ENCODE data around the gene BMP8A.
A peak's percentile ranks its signal among the peaks of the same experiment; 100 is the strongest.

The BMP8A gene

GRCh38 chr1:39568208-39568607 is 76.8 kb downstream of the BMP8A start:
- H3K4me3 ChIP-seq (ENCODE audit: low read length) = no peak overlapping the region
- H3K36me3 ChIP-seq (ENCODE audit: insufficient read depth, low read depth, low read length) = peaks cover 99% of the 10 kb centered on the region
- no peaks in the 10 kb centered on the region for H3K4me1 ChIP-seq (ENCODE audit: insufficient read depth, low read length)
- H3K27ac ChIP-seq (ENCODE audit: low read length) = no peak overlapping the region
- no peaks in the 10 kb centered on the region for H3K9me3 ChIP-seq (ENCODE audit: insufficient read depth, low read depth, low read length)
- H3K27me3 ChIP-seq (ENCODE audit: insufficient read depth, low read length) = no peaks in the 10 kb centered on the region
- no peak overlapping the region for H3K9ac ChIP-seq (ENCODE audit: low read depth, low read length)

DNA sequence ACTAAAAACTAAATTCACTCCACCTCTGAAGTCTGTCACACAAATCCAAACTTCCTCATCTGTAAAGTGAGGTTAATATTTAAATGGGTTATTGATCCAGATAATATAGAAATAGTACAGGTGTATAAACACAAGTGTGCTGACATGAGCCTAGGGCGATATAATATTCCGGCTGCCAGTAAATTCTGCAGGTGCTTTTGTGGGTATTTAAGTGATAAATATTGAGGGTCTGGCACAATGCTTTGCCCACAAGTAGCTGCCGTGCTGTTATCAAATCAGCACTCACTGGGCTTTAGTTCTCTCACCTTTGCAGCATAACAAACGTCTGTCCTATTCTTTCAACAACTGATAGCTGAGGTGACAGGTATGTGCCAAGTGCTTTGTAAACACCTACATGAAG is 77.6 kb downstream of the BMP8A start:
- Histone ChIP-seq H3K36me3 (ENCODE audit: insufficient read depth, low read depth, low read length) (peaks cover 99% of the 10 kb centered on the region), H3K27ac (ENCODE audit: low read length) (no peak overlapping the region), H3K4me3 (ENCODE audit: low read length) (no peak overlapping the region), H3K9me3 (ENCODE audit: insufficient read depth, low read depth, low read length) (no peaks in the 10 kb centered on the region), H3K27me3 (ENCODE audit: insufficient read depth, low read length) (no peaks in the 10 kb centered on the region), H3K9ac (ENCODE audit: low read depth, low read length) (no peak overlapping the region), H3K4me1 (ENCODE audit: insufficient read depth, low read length) (no peaks in the 10 kb centered on the region; the same call in 1 of the 2 replicates)

DNA sequence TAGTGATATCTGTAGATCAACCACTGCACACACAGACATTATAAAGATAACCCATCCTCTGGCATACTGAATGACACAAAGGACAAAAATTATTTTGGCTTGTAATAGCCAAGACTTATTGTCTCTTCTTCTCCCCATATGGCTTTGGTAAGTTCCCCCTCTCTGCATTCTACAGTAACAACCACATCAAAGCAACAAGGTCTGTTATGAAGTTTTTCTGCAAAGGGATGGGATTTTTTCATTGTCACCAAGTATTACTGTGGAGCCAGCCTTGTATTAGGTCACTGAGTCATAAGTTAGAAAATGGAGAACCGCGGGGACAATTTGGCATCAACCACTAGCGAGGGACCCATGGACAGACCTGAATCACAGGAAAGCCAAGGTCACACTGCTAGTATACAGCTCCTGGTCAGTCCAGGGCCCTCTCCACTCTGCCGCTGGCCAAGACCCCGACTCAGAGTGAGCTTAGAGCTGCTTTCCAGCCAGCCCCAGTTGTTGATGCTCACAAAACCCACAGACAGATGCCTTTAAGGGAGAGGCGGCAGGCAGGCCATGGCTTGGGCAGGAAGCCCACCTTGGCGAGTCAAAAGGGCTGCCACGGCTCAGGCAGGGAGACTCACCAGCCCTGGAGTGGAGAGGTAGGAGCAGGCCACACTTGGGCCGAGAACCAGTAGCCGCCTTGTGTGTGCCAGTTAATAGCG is 79.2 kb downstream of the BMP8A start:
- Histone ChIP-seq H3K27ac (ENCODE audit: low read length) (no peak overlapping the region), H3K27me3 (ENCODE audit: insufficient read depth, low read length) (no peaks in the 10 kb centered on the region), H3K36me3 (ENCODE audit: insufficient read depth, low read depth, low read length) (peaks cover 97% of the 10 kb centered on the region), H3K4me1 (ENCODE audit: insufficient read depth, low read length) (peaks cover 3% of the 10 kb centered on the region; the same call in 1 of the 2 replicates), H3K4me3 (ENCODE audit: low read length) (no peak overlapping the region), H3K9me3 (ENCODE audit: insufficient read depth, low read depth, low read length) (no peaks in the 10 kb centered on the region), H3K9ac (ENCODE audit: low read depth, low read length) (no peak overlapping the region)

DNA sequence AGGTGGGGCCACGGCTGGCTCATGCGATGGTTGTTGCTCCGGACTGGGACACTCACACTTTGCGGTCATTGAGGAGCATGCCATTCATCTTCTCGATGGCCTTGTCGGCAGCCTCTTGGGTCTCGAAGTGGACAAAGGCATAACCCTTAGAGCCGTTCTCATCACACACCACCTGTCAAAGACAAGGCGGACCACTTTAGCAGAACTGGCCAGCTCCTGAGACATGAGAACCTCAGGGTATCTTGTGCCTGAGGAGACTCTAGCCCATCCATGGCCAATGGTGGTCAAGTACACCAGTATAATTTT is 79.7 kb downstream of the BMP8A start:
- Histone ChIP-seq H3K9me3 (ENCODE audit: insufficient read depth, low read depth, low read length) (no peaks in the 10 kb centered on the region), H3K4me3 (ENCODE audit: low read length) (no peak overlapping the region), H3K27ac (ENCODE audit: low read length) (no peak overlapping the region), H3K9ac (ENCODE audit: low read depth, low read length) (no peak overlapping the region), H3K36me3 (ENCODE audit: insufficient read depth, low read depth, low read length) (peaks cover 91% of the 10 kb centered on the region), H3K4me1 (ENCODE audit: insufficient read depth, low read length) (peaks cover 3% of the 10 kb centered on the region; the same call in 1 of the 2 replicates), H3K27me3 (ENCODE audit: insufficient read depth, low read length) (no peaks in the 10 kb centered on the region)

DNA sequence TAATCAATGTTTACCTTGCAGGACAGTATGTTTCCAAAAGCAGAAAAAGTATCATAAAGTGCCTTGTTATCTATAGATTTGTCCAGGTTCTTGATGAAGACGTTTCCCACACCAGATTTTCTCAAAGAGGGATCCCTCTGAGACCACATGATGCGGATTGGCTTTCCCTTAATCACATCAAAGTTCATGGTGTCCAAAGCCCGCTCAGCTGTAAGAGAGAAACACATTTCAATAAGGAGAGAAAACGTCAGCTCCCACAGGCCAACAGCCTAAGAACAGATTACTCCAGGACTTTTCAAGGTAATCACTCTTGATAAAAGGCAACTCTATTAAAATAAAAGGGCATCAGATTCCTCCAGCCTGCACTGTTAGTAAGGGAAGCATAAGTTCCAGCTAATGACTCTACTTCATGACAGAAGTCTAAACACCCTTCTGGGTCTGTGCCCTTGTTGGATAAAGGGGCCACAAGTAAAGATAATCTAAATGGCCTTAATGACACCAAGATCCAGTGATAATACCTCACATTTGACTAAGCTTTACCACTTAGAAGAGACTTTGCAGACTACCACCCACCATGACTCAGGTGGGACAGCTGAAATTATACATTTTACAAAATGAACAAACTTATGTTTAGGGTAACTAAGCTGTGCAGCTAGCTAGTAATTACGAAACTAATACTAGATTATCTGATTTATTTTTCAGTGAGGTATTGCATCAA is 81.1 kb downstream of the BMP8A start:
- Histone ChIP-seq H3K4me1 (ENCODE audit: insufficient read depth, low read length) (peaks cover 3% of the 10 kb centered on the region; the same call in 1 of the 2 replicates), H3K9me3 (ENCODE audit: insufficient read depth, low read depth, low read length) (no peaks in the 10 kb centered on the region), H3K36me3 (ENCODE audit: insufficient read depth, low read depth, low read length) (peaks cover 77% of the 10 kb centered on the region), H3K27me3 (ENCODE audit: insufficient read depth, low read length) (no peaks in the 10 kb centered on the region), H3K4me3 (ENCODE audit: low read length) (peak overlapping the region; percentile 86; the same call in 1 of the 2 replicates), H3K9ac (ENCODE audit: low read depth, low read length) (no peak overlapping the region; the same call in 1 of the 2 replicates), H3K27ac (ENCODE audit: low read length) (no peak overlapping the region)

DNA sequence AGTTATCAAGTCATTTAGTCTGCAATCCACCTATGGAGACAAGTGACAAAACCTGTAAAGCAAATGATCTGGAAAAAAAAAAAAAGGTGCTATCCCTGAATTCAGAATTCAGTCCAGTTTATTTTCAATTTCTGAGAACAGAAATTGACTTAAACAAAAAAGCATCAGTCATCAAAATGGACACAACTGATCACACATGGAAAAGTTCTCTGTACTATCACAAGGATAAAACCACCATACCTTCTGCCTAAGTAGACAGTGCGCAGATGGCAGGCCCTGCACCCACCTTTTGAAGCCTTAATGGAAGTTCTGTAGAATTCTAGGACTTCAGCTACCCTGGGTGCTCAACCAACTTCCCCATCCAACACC is 81.6 kb downstream of the BMP8A start:
- Histone ChIP-seq H3K27me3 (ENCODE audit: insufficient read depth, low read length) (no peaks in the 10 kb centered on the region), H3K4me3 (ENCODE audit: low read length) (peak overlapping the region; percentile 86; the same call in 1 of the 2 replicates), H3K9ac (ENCODE audit: low read depth, low read length) (peak overlapping the region; percentile 33; the same call in 1 of the 2 replicates), H3K4me1 (ENCODE audit: insufficient read depth, low read length) (peaks cover 3% of the 10 kb centered on the region; the same call in 1 of the 2 replicates), H3K27ac (ENCODE audit: low read length) (no peak overlapping the region), H3K36me3 (ENCODE audit: insufficient read depth, low read depth, low read length) (peaks cover 73% of the 10 kb centered on the region), H3K9me3 (ENCODE audit: insufficient read depth, low read depth, low read length) (no peaks in the 10 kb centered on the region)

GRCh38 chr1:39573736-39574624 is 82.5 kb downstream of the BMP8A start:
- Histone ChIP-seq H3K9ac (ENCODE audit: low read depth, low read length) (peak overlapping the region; percentile 39), H3K4me1 (ENCODE audit: insufficient read depth, low read length) (peaks cover 3% of the 10 kb centered on the region; the same call in 1 of the 2 replicates), H3K4me3 (ENCODE audit: low read length) (peak overlapping the region; percentile 86), H3K27me3 (ENCODE audit: insufficient read depth, low read length) (no peaks in the 10 kb centered on the region), H3K36me3 (ENCODE audit: insufficient read depth, low read depth, low read length) (peaks cover 64% of the 10 kb centered on the region), H3K27ac (ENCODE audit: low read length) (no peak overlapping the region), H3K9me3 (ENCODE audit: insufficient read depth, low read depth, low read length) (no peaks in the 10 kb centered on the region)

DNA sequence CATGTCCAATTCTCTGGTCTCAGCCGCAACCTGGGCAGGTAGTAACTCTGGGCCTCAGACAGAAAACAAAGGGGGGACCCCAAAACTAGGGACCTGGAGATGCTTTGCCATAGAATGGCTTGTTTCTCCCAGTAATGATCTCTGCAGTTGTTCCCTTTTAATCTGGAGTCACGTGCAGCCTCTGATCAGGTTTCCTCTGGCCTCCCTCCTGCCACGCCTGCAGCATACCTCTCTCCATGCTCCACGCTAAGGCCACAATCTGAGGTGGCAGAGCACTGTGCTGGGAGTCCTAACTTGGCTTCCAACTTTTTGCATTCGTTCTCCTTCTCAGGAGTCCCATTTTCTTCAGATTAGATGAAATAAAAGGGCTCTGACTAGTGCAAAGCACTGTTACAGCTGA is 83.2 kb downstream of the BMP8A start:
- Histone ChIP-seq H3K9me3 (ENCODE audit: insufficient read depth, low read depth, low read length) (no peaks in the 10 kb centered on the region), H3K4me1 (ENCODE audit: insufficient read depth, low read length) (peaks cover 3% of the 10 kb centered on the region; the same call in 1 of the 2 replicates), H3K27me3 (ENCODE audit: insufficient read depth, low read length) (no peaks in the 10 kb centered on the region), H3K36me3 (ENCODE audit: insufficient read depth, low read depth, low read length) (peaks cover 57% of the 10 kb centered on the region), H3K4me3 (ENCODE audit: low read length) (peak overlapping the region; percentile 86), H3K9ac (ENCODE audit: low read depth, low read length) (peak overlapping the region; percentile 93; the same call in 1 of the 2 replicates), H3K27ac (ENCODE audit: low read length) (no peak overlapping the region)
